GM21423 (cell line): ENCODE measurements around the gene LDHB.
"Not testable (repeated sequence)": the region's sequence is repeated elsewhere in the genome, so short reads cannot be mapped to it uniquely, and the experiment has no call there.

ENCODE experiments used
- ATAC-seq: cut with Tn5 transposase; IDR thresholded peaks from one replicate; pipeline ENCODE4 v1.9.1; 2021; ENCODE audit warnings: mild to moderate bottlenecking, moderate library complexity; ENCODE audit not compliant: unreplicated experiment

Gene LDHB

DNA sequence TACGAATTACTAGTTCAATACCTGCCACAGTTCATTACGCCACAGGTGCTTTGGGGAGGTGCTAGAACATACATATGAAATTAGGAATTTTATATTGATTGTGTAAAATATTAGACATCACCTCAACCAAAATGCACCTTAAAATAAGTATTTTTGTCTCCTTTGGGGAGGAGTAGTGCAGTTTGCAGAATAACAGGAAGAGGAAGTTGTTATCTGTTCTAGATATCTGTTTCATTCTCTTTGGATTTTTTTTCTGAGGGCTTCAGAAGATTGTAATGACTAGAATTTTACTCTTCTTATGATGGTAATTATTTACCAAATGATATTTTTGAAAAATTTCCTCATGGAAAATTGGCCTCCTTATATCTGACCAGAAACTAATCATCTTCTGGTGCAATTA lies 43.1 kb downstream of the LDHB start:
- ATAC-seq = no peak

DNA sequence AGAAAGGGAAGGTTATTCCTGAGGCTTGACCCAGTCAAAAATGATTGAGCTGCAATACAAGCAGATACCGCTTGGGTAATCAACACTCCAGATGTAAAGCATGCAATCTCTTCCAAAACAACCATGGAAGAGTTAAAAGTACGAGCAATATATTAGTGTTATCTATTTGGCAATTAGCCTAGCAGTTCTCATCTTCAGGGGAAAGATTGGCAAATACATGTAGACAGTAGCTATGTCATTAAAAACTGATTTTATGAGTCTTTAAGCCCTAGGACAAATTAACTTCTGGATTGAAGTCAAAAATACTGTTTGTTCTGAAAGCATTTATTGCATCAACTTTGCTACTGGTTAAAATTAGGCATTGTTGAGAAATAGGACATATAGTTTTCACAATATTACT lies 43.7 kb downstream of the LDHB start:
- ATAC-seq = no peak

DNA sequence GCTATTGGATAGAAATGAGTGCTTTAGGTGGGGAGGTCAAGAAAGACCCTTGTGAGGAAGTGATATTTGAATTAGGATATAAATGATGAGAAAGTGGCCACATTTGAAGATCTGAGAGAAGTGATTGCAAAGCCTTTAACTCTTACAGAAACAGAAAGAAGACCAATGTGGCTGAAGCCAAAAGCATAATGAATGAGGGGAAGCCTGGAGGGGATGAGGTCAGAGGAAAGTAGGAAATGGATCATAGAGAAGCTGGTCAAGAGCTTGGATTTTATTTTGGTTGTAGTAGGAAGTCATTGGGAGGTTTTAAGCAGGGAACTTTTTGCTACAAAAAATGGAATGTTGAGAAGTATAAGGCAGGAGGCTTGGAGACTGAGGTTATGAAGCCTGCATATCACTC lies 49.4 kb downstream of the LDHB start:
- ATAC-seq = no peak

DNA sequence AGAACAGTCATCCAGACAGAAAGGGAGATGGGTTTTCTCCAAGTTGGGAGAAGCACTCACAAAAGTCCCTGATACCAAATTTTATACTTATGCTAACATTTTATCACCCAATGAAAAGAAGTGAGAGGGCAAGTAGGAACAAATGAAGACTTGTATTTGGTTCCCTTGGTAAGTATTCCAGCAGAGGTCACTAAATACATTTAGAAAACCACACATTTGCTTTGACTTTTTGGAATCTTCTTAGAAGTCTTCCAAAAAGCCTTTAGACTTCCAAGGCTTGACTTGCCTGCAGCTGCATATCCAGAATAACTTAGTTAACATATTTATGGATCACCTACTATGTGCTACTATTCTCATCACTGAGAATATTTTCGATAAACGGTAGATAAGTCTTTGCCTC lies 49.9 kb downstream of the LDHB start:
- ATAC-seq = no peak

DNA sequence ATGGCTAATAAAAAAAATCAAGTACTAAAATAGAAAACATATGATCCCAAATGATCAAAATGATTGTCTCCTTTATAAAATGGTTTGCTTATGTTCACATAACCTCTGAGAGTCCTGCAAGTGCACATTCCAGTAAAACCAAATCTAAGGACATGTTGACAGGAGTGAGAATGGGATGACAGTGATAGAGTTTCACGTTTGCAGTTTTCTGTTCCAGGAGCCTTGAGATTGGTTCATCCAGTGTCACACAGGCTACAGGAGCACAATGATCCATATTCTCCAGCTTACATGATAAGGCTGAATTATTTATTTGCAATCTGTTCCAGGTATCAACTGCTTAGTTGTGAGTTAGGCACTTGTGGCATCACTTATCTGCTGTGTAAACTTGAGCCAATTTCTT lies 51.5 kb downstream of the LDHB start:
- no peak for ATAC-seq

DNA sequence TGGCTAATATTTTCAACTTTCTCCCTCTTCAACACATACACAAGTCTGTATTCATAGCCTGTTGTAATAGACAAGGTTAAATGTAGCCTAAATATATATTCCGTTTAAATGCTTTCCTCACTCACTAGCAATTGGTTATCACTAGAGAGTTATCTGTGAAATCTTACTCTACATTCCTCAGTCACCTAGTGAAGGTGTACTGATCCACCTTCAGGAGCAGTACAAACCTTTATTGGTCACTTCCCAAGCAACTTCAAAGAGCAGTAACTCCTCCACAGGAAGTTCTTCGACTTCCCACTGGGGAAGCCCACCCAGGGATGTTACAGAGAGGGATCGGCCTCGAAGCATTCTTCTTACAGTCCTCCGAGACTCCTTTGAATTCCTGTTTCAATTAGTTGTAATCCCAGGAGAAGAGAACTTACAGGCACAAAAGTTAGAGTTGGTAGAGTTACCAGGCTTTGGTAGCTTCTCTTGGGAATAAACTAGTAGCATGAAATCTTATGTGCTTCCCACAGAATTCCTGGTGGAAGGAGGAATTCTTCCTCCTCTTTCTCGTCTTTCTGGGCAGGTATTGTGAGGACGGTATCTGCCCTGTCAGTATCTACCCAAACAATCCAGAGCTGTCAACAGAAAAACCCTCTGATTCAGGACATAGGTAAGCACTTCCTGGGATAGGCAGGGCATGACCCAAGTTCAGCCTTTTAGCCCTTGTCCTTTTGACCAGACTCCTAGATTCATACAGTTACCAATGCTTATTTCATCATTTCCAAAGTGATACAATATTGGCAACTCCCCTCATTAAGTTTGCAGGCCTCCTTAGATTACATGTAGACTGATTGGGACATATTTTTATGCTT lies 53.2 kb downstream of the LDHB start, which contains the start of gene GYS2:
Gene GYS2, minus strand, starts transcription at position 603 of the 857 bp plus-strand sequence. Its CDS starts 255 bp downstream, at position 348.
- no peak for ATAC-seq

DNA sequence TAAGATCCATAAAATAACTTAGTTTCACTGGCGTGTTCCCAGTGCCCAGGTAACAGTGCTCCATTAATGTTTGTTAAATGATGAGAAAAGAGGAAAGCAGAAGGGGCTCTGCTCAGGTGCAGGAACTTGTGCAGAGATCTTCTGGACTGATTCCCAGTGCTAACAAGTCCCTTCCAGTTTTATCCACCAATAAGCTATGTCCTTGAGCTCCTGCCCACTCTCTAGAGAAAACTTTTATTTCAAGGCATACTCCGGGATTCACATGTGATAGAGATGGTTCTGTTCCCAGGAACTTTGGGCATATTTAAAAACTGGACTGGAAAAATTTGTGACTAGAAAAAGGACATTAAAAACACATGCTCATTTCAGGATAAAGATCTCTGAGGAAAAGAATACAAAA lies 54.9 kb downstream of the LDHB start:
- ATAC-seq = no peak

DNA sequence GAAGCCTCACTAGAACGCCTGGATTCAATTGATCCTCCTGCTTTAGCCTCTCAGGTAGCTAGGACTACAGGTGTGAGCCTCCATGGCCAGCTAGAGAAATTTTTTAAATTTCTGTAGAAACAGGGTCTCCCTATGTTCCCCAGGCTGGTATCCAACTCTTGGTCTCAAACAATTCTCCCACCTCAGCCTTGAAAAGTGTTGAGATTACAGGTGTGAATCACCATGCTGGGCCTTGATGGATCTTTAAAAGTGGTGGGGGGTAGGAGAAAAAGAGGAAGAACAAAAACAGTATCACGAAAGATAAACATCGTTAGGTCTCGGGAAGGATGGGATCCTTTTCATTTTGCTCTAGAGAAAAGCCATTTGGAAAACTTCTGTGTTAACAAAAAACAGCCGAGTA lies 57.4 kb downstream of the LDHB start:
- ATAC-seq = no peak

DNA sequence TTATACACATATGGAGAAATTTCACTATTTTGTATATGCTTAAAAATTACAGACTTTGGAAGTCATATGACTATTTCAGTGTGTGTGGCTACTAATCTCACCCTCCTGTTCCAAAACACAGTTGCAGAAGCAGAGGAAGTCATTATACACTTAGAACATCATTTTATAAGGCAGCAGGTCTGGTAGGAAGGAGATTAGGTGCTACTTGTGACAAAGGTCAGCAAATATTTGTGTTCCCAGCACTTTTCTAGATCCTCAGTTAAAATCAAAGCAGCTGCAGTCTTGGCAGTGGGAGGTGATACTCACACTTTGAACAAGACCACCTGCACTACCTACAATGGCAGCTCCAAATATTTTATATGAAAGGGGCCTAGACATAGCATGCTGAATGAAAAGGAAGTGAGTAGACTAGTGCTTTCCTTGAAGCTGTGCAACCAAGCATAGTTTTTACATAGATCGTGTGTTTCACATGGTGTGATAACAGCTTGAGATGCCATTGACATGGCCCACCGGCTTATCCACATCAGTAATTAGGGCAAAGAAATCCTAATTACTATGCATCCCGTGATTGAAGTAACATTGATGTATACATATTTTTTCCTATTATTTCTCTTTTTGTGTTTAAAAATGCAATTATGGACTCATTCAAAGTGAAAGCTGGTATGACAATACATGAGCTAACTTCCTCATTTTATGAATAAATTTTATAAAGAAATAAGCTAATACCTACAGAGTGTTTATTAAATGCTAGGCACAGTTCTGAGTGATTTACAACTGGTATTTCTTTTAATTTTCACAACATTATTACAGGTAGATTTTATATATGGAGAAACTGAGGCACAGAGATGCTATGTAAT lies 58.3 kb downstream of the LDHB start:
- ATAC-seq = no peak

DNA sequence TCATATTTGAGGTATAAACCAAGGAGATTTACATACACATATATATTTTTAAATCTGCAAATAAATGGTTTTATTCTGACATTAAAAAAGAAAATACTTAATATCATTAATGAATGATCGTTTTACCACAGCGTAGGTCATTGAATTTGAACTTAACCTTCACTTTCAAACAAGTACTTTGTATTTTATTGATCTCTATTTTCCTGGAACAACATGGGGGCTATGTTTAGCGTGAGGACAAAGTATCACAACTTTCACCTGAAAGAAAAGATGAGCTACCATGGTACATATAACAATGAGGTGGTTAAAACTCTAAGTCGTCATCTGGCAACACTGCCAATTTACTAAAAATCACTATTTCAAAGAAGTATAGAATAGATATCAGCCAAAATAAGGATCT lies 59.0 kb downstream of the LDHB start:
- no peak for ATAC-seq

DNA sequence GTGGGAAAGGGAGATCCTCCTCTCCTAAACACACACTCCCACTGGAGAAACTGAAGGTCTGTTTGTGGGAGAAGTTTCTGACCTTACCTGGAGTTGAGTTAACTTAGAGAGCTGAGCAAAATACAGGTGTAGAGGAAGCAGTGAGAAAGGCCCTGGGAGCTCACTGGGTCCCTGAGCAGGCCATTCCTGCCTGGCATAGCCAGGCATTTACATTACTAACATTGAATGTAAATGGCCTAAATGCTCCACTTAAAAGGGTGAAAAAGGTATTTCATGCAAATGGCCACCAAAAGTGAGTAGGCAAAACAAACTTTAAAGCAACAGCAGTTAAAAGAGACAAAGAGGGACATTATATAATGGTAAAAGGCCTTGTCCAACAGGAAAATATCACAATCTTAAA lies 62.3 kb downstream of the LDHB start:
- ATAC-seq = not testable (repeated sequence)

DNA sequence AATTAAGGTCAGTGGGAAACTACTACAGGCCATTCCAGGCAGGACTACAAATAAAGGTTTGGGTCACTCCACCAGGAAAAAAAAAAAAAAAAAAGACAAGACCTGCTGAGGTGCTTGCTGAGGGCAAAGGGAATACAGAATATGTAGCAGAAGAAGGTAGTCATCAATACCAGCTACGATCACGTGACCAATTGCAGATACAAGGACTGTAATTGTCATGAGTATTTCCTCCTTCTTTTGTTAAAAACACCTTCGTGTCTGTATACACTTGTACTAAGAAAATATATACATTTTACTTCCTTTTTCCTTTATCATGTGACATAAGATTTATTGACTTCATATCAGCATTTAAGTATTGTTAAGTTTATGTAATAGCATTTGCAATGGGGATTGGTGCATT lies 72.2 kb downstream of the LDHB start:
- ATAC-seq = no peak
